SK-N-SH (cell line): Measurements from ENCODE around the gene NDC80. TPM values are rescaled to one million over a fixed set of nuclear protein-coding genes. Genes with fewer than 3 reads are reported as not detected.

Experiments used
- CTCF ChIA-PET: fragments of 300-600, 350-600 bp; formaldehyde crosslinking; extraction: SDS; loops from one replicate; lab custom pipeline; 2021; lab: Yijun Ruan, JAX
- POLR2A ChIA-PET: fragments of 350-600 bp; sonication (Branson Sonifier 250); formaldehyde crosslinking; extraction: SDS; loops from one replicate; lab custom pipeline; 2020; ENCODE audit warnings: antibody characterized with exemption, inconsistent platforms; lab: Yijun Ruan, JAX
- DNase-seq: peaks from one replicate; pipeline ENCODE4 v3.0.0; 2012
- H2AFZ ChIP-seq: fragments of 200-600 bp; sonication (generic); 2 replicates; pipeline ENCODE4 v1.8.1; 2016; ENCODE audit warnings: antibody characterized with exemption, mild to moderate bottlenecking, low read depth
- H3F3A ChIP-seq: fragments of 200-600 bp; sonication (generic); replicated peaks from 2 replicates; pipeline ENCODE3; 2016; ENCODE audit warnings: antibody characterized with exemption, mild to moderate bottlenecking; ENCODE audit not compliant: insufficient read depth
- H3K27ac ChIP-seq, 2 experiments: fragments of 200-500 bp in 1 of 2; fragments of 200-600 bp in 1 of 2; sonication (Bioruptor generic) in 1 of 2; sonication (generic), shearing (Covaris generic) in 1 of 2; 2 replicates each; pipeline versions ENCODE4 v1.5.1 to v1.6.1; 2014 to 2016; ENCODE audit warnings: low read depth in 2 of 2, inconsistent platforms in 1 of 2, low read length in 1 of 2, mild to moderate bottlenecking in 1 of 2, mixed read lengths in 1 of 2
- H3K27me3 ChIP-seq: fragments of 200-600 bp; sonication (generic), shearing (Covaris generic); 2 replicates; pipeline ENCODE4 v1.6.1; 2016; ENCODE audit warnings: mixed run types; ENCODE audit not compliant: insufficient read depth
- H3K36me3 ChIP-seq, 2 experiments: fragments of 200-500 bp in 1 of 2; fragments of 200-600 bp in 1 of 2; sonication (Bioruptor generic) in 1 of 2; sonication (generic) in 1 of 2; replicated peaks in 1 of 2; 2 replicates each; pipeline versions ENCODE3 to v1.5.1; 2014 to 2016; ENCODE audit warnings: low read length in 1 of 2, mild to moderate bottlenecking in 1 of 2; ENCODE audit not compliant: insufficient read depth in 2 of 2, control insufficient read depth in 1 of 2
- H3K4me1 ChIP-seq, 2 experiments: fragments of 200-500 bp in 1 of 2; fragments of 200-600 bp in 1 of 2; sonication (Bioruptor generic) in 1 of 2; sonication (generic), shearing (Covaris generic) in 1 of 2; 2 replicates each; pipeline versions ENCODE4 v1.5.1 to v1.6.1; 2014 to 2016; ENCODE audit warnings: low read depth in 1 of 2, low read length in 1 of 2, mixed run types in 1 of 2; ENCODE audit not compliant: insufficient read depth in 2 of 2, control insufficient read depth in 1 of 2
- H3K4me2 ChIP-seq: fragments of 200-600 bp; sonication (generic), shearing (Covaris generic); 2 replicates; pipeline ENCODE4 v1.6.1; 2017; ENCODE audit warnings: mixed run types
- H3K4me3 ChIP-seq, 2 experiments: fragments of 200-500 bp in 1 of 2; fragments of 200-600 bp in 1 of 2; sonication (Bioruptor generic) in 1 of 2; sonication (generic), shearing (Covaris generic) in 1 of 2; 2 replicates each; pipeline versions ENCODE4 v1.5.1 to v1.8.1; 2014 to 2016; ENCODE audit warnings: low read depth in 2 of 2, inconsistent platforms in 1 of 2, low read length in 1 of 2, mild to moderate bottlenecking in 1 of 2, mixed read lengths in 1 of 2, moderate library complexity in 1 of 2
- H3K79me2 ChIP-seq: fragments of 200-600 bp; sonication (generic); 2 replicates; pipeline ENCODE4 v1.8.1; 2017; ENCODE audit warnings: mild to moderate bottlenecking; ENCODE audit not compliant: insufficient read depth
- H3K9ac ChIP-seq: fragments of 200-600 bp; sonication (generic); 2 replicates; pipeline ENCODE4 v1.6.1; 2017; ENCODE audit warnings: mixed run types
- H3K9me2 ChIP-seq: fragments of 200-600 bp; sonication (generic); 2 replicates; pipeline ENCODE4 v1.6.1; 2017; ENCODE audit warnings: mixed run types
- H3K9me3 ChIP-seq: fragments of 200-600 bp; sonication (generic); 2 replicates; pipeline ENCODE4 v1.6.1; 2017; ENCODE audit warnings: mixed run types, mild to moderate bottlenecking, moderate library complexity
- H4K20me1 ChIP-seq: fragments of 200-600 bp; sonication (generic); 2 replicates; pipeline ENCODE4 v1.6.1; 2017; ENCODE audit warnings: mild to moderate bottlenecking, mixed run types; ENCODE audit not compliant: insufficient read depth
- EZH2phosphoT487 ChIP-seq: fragments of 200-600 bp; sonication (generic); IDR thresholded peaks from 2 replicates; pipeline ENCODE4 v1.6.1; 2017; ENCODE audit warnings: low read depth, mixed run types, mild to moderate bottlenecking, antibody characterized with exemption, moderate library complexity, borderline replicate concordance
- FOSL2 ChIP-seq: IDR thresholded peaks from 2 replicates; pipeline ENCODE4 v1.4.0; 2012; ENCODE audit warnings: low read depth, mild to moderate bottlenecking, moderate library complexity, borderline replicate concordance
- FOXJ3 ChIP-seq: sonication (generic); formaldehyde crosslinking; IDR thresholded peaks from 2 replicates; pipeline ENCODE4 v1.5.1; 2020; ENCODE audit warnings: mild to moderate bottlenecking, missing genetic modification reagents
- JUND ChIP-seq: IDR thresholded peaks from 2 replicates; pipeline ENCODE4 v1.4.0; 2012
- MEF2A ChIP-seq: IDR thresholded peaks from 2 replicates; pipeline ENCODE4 v1.4.0; 2012; ENCODE audit warnings: low read depth, borderline replicate concordance
- MXI1 ChIP-seq: IDR thresholded peaks from 2 replicates; pipeline ENCODE4 v1.6.1; 2012; ENCODE audit warnings: mild to moderate bottlenecking, low read depth, low read length, improper control_type of control experiment
- NFIC ChIP-seq: IDR thresholded peaks from 2 replicates; pipeline ENCODE4 v1.4.0; 2012; ENCODE audit warnings: borderline replicate concordance
- NRF1 ChIP-seq: IDR thresholded peaks from 2 replicates; pipeline ENCODE4 v1.6.1; 2012; ENCODE audit warnings: low read depth, mild to moderate bottlenecking, low read length
- RAD21 ChIP-seq: IDR thresholded peaks from 2 replicates; pipeline ENCODE4 v1.6.1; 2012; ENCODE audit warnings: mild to moderate bottlenecking, low read length
- RCOR1 ChIP-seq: fragments of 150-350 bp; IDR thresholded peaks from 2 replicates; pipeline ENCODE4 v1.6.1; 2017; ENCODE audit warnings: antibody characterized with exemption, low read length
- TAF1 ChIP-seq: IDR thresholded peaks from 2 replicates; pipeline ENCODE4 v1.6.1; 2012; ENCODE audit warnings: low read depth, mild to moderate bottlenecking, low read length, moderate library complexity, borderline replicate concordance
- TEAD4 ChIP-seq: IDR thresholded peaks from 2 replicates; pipeline ENCODE4 v1.4.0; 2012; ENCODE audit warnings: mild to moderate bottlenecking, borderline replicate concordance; ENCODE audit not compliant: insufficient read depth
- WGBS: methylation state at CpG from one replicate; pipeline ENCODE4 v1.1.6; 2017; ENCODE audit warnings: low lambda C conversion rate; 5-methylcytosine and 5-hydroxymethylcytosine counted together
- polyA plus RNA-seq, 3 experiments: library from polyadenylated mRNA; depleted of rRNA; stranded (reverse); fragments of >200 nt; gene quantifications; 2 replicates each; pipeline ENCODE4 v1.2.3, GENCODE V29; 2012
- TF ChIP-seq, protein P1 (sequence below): IDR thresholded peaks from 2 replicates; pipeline ENCODE4 v1.4.0; 2012; ENCODE audit warnings: low read depth, borderline replicate concordance
- TF ChIP-seq, protein P2 (sequence below): fragments of 150-350 bp; IDR thresholded peaks from 2 replicates; pipeline ENCODE4 v1.6.1; 2016; ENCODE audit warnings: mild to moderate bottlenecking, low read depth, low read length
- TF ChIP-seq, protein P3 (sequence below): IDR thresholded peaks from 2 replicates; pipeline ENCODE4 v1.6.1; 2012; ENCODE audit warnings: mild to moderate bottlenecking, low read depth, low read length, moderate library complexity
- TF ChIP-seq, protein P4 (sequence below): fragments of 150-350 bp; IDR thresholded peaks from 2 replicates; pipeline ENCODE4 v1.6.1; 2017; ENCODE audit warnings: antibody characterized with exemption, low read length, low read depth, borderline replicate concordance
- TF ChIP-seq, protein P5 (sequence below): IDR thresholded peaks from 2 replicates; pipeline ENCODE4 v1.4.0; 2012; ENCODE audit warnings: low read depth

NDC80 gene
- polyA plus RNA-seq, 1 of the 3 experiments (the other 2 are of a cell fraction): 11.3 TPM

DNA sequence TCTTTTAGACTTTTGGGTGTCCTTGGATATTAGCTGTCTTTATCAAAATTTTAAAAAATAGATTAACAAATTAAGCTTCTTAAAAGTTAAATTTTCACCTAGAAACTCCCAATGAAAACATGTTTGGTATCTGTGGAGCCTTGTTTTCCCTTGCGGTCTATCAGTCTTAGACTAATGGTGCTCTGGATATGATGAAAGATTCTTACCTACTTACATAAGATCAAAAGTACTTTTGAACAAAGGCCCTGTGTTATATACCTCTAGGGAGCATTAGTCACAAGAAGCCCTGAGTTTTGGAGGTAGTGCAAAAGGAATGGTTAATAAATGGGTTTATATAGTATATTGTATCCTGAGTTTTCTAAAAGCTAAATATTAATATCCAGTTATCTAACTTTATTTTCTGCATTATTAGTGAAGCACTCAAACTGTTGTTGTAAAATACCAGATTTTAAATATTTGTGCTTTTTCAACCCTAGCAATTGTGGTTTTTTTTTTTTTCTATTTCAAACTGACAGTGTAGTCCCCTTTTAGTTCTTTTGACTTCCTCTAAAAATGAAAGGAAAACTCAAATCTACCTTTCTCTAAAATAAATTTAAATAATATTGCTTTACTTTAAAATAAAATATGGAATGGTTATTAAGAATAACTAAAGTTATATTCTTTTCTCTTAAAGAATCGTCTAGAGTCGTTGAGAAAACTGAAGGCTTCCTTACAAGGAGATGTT, 18.1 kb downstream of the NDC80 start:
- no peaks in the 10 kb centered on the region for H4K20me1 ChIP-seq
- TF ChIP-seq, protein P1, sequence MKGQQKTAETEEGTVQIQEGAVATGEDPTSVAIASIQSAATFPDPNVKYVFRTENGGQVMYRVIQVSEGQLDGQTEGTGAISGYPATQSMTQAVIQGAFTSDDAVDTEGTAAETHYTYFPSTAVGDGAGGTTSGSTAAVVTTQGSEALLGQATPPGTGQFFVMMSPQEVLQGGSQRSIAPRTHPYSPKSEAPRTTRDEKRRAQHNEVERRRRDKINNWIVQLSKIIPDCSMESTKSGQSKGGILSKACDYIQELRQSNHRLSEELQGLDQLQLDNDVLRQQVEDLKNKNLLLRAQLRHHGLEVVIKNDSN: no peak
- TF ChIP-seq, protein P2, sequence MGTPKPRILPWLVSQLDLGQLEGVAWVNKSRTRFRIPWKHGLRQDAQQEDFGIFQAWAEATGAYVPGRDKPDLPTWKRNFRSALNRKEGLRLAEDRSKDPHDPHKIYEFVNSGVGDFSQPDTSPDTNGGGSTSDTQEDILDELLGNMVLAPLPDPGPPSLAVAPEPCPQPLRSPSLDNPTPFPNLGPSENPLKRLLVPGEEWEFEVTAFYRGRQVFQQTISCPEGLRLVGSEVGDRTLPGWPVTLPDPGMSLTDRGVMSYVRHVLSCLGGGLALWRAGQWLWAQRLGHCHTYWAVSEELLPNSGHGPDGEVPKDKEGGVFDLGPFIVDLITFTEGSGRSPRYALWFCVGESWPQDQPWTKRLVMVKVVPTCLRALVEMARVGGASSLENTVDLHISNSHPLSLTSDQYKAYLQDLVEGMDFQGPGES: no peak
- peak overlapping the region; percentile 29; the same call in 1 of the 2 replicates for H2AFZ ChIP-seq
- H3K9ac ChIP-seq: no peak overlapping the region
- no peaks in the 10 kb centered on the region for H3K79me2 ChIP-seq
- peaks cover 37 to 51% of the 10 kb centered on the region in 2 experiments for H3K36me3 ChIP-seq
- H3K4me3 ChIP-seq: no peak overlapping the region
- no peak overlapping the region for H3K4me2 ChIP-seq
- no peak overlapping the region for H3K27ac ChIP-seq
- POLR2A ChIA-PET: no interaction called here
- no peaks in the 10 kb centered on the region for H3K9me3 ChIP-seq
- over 99% methylated on average over 3 of the region's 3 CpGs for WGBS
- H3K27me3 ChIP-seq: no peaks in the 10 kb centered on the region
- H3K9me2 ChIP-seq: no peaks in the 10 kb centered on the region
- CTCF ChIA-PET: interaction anchor here (0.9 to 1.0 kb wide), 2 partner anchors 42 to 127 kb away, joined by 3 to 5 read pairs; no protein-coding TSS in a partner anchor
- peaks cover 9% of the 10 kb centered on the region for H3F3A ChIP-seq
- peaks cover 0 to 5% of the 10 kb centered on the region in 2 experiments; a peak in 1 of 4 replicates for H3K4me1 ChIP-seq
- no peak for DNase-seq

DNA sequence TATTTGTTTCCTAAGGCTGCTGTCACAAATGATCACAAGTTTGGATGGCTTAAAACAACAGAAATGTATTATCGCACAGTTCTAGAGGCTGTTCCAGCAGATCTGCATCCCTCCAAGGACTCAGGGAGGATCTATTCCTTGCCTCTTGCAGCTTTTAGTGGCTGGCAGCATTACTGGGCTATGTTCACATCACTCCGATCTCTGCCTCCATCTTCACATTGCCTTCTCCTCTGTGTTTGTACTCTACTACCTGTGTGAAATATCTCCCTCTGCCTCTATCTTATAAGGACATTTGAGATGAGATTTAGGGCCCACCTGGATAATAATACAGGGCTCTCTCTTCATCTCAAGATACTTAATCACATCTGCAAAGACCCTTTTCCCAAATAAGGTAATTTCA, 18.9 kb downstream of the NDC80 start:
- H3K9me3 ChIP-seq: no peaks in the 10 kb centered on the region
- 100% methylated on average over 2 of the region's 2 CpGs for WGBS
- no peak overlapping the region for H2AFZ ChIP-seq
- ChIA-PET POLR2A (no interaction called here), CTCF (no interaction called here)
- no peak overlapping the region for H3K4me3 ChIP-seq
- no peaks in the 10 kb centered on the region for H3K9me2 ChIP-seq
- DNase-seq: no peak
- peaks cover 0 to 5% of the 10 kb centered on the region in 2 experiments; a peak in 1 of 4 replicates for H3K4me1 ChIP-seq
- TF ChIP-seq RCOR1: no peak
- TF ChIP-seq FOSL2: no peak
- TF ChIP-seq, protein P1: no peak
- no peak for TF ChIP-seq FOXJ3
- TF ChIP-seq TAF1: no peak
- TF ChIP-seq MEF2A: no peak
- TF ChIP-seq EZH2phosphoT487: no peak
- TF ChIP-seq, protein P3, sequence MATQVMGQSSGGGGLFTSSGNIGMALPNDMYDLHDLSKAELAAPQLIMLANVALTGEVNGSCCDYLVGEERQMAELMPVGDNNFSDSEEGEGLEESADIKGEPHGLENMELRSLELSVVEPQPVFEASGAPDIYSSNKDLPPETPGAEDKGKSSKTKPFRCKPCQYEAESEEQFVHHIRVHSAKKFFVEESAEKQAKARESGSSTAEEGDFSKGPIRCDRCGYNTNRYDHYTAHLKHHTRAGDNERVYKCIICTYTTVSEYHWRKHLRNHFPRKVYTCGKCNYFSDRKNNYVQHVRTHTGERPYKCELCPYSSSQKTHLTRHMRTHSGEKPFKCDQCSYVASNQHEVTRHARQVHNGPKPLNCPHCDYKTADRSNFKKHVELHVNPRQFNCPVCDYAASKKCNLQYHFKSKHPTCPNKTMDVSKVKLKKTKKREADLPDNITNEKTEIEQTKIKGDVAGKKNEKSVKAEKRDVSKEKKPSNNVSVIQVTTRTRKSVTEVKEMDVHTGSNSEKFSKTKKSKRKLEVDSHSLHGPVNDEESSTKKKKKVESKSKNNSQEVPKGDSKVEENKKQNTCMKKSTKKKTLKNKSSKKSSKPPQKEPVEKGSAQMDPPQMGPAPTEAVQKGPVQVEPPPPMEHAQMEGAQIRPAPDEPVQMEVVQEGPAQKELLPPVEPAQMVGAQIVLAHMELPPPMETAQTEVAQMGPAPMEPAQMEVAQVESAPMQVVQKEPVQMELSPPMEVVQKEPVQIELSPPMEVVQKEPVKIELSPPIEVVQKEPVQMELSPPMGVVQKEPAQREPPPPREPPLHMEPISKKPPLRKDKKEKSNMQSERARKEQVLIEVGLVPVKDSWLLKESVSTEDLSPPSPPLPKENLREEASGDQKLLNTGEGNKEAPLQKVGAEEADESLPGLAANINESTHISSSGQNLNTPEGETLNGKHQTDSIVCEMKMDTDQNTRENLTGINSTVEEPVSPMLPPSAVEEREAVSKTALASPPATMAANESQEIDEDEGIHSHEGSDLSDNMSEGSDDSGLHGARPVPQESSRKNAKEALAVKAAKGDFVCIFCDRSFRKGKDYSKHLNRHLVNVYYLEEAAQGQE: no peak
- TF ChIP-seq TEAD4: no peak
- TF ChIP-seq, protein P4, sequence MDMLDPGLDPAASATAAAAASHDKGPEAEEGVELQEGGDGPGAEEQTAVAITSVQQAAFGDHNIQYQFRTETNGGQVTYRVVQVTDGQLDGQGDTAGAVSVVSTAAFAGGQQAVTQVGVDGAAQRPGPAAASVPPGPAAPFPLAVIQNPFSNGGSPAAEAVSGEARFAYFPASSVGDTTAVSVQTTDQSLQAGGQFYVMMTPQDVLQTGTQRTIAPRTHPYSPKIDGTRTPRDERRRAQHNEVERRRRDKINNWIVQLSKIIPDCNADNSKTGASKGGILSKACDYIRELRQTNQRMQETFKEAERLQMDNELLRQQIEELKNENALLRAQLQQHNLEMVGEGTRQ: no peak
- TF ChIP-seq, protein P5, sequence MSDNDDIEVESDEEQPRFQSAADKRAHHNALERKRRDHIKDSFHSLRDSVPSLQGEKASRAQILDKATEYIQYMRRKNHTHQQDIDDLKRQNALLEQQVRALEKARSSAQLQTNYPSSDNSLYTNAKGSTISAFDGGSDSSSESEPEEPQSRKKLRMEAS: no peak
- TF ChIP-seq MXI1: no peak
- TF ChIP-seq NRF1: no peak
- TF ChIP-seq RAD21: no peak
- no peak for TF ChIP-seq NFIC
- no peak for TF ChIP-seq JUND
- no peak overlapping the region for H3K27ac ChIP-seq
- H3K36me3 ChIP-seq: peaks cover 35 to 49% of the 10 kb centered on the region in 2 experiments
- no peak overlapping the region for H3K4me2 ChIP-seq
- H3K9ac ChIP-seq: no peak overlapping the region
- no peaks in the 10 kb centered on the region for H3K79me2 ChIP-seq
- H4K20me1 ChIP-seq: no peaks in the 10 kb centered on the region
- no peaks in the 10 kb centered on the region for H3K27me3 ChIP-seq
- peaks cover 9% of the 10 kb centered on the region for H3F3A ChIP-seq
